Brain pericyte (primary cell): ENCODE data around the gene CDH20.

Experiments
- DNase-seq: peaks from one replicate; pipeline ENCODE4 v3.0.0-alpha.2; 2012; ENCODE audit warnings: low read depth, low spot score

CDH20 gene

GRCh38 chr18:61574665-61575064 is 241.4 kb downstream of the CDH20 start:
- no peak for DNase-seq

DNA sequence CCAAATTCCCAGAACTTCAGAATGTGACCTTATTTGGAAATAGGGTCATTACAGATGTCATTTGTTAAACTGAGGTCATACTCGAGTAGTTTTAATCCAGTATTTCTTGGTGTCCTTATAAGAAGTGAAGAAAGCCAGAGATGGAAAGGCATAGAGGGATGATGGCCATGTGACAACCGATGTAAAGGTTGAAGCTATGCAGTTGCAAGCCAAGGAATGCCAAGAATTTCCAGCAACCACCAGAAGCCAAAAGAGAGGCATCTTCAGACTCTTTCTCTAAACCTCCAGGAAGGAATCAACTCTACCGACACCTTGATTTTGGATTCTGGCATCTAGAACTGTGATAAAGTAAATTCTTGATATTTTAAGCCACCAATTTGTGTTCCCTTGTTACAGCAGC is 242.2 kb downstream of the CDH20 start:
- no peak for DNase-seq

GRCh38 chr18:61578846-61579245 is 245.6 kb downstream of the CDH20 start:
- DNase-seq = no peak

DNA sequence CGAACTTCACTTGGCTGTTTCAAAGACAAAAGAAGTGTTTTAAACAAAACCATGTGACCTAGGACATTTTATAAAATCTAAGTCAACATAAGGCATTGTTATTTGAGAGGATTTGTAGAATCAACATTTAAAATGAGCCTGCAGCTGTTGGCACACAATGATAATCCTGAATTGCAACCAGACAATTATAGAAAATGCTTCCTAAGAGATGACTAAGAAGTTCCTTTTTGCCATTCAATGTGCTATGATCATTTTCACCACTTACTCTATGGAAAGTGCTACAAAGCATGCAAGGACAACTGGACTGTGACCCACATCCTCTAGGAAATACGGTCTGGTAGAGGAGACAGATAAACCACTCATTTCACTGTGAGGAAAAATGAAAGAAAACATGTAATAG is 246.4 kb downstream of the CDH20 start:
- no peak for DNase-seq

GRCh38 chr18:61580046-61580445 is 246.8 kb downstream of the CDH20 start:
- no peak for DNase-seq

GRCh38 chr18:61581578-61582201 is 248.5 kb downstream of the CDH20 start:
- DNase-seq = no peak

GRCh38 chr18:61582202-61582710 is 249.0 kb downstream of the CDH20 start:
- no peak for DNase-seq

DNA sequence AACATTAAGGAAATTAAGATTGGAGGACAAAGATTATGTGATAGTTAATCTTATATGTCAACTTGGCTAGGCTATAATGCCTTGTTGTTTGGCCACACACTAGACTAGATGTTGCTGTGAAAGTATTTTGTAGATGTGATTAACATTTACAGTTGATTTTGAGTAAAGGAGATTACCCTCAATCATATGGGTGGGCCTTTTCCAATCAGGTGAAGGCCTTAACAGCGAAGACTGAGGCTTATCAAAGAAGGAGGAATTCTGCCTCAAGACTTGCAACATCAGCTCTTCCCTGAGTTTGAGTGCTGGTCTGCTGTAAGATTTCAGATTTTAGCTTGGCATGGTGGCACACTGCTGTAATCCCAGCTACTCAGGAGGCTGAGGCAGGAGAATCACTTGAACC is 250.3 kb downstream of the CDH20 start:
- DNase-seq = no peak

DNA sequence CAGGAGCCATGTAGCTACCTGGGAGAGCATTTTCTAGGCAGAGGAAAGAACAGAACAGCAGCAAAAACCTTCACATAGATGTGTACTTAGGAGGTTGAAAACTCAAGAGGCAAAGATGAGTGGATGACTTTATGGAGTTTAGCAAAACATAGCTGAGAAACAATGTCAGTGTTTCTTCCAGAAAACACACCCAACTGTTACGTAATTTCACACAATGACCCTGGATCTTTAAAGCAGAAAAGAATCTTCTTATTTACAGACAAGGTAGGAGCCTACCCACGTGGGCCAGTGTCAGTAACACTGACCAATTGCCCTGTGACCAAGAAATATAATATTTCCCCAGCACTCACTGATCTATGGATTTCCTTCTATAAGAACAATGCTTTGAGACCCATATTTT is 254.6 kb downstream of the CDH20 start:
- no peak for DNase-seq

DNA sequence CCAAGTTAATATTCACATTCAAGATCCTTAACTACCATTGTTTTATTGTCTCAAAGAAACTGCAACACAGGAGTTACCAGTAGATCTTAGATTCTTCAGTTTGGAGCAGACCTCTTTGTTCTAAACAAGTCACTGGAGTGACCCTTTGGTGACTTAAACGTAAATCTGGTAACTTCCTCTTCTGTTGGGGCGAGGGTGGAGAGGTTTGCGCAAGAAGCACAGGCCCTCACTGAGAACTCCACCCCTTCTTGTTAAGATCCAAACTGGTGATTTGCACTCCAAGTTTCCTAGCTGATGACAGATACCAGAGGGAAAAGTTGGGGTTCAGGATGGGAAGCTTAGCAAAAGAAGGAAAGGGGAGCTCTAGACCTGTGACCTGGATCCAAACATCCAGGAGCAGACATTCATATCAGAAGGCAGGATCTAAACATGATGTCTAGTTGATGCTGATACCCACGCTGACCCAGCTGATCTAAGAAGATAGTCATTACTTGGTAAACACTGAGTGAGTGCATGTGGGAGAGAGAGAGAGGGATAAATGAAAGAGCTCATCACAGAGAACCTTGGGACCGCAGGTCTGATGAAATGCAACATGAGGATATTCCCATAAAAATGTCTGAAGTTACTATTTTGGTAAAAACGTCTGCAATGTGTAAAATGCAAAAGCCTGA is 256.0 kb downstream of the CDH20 start:
- DNase-seq = no peak

DNA sequence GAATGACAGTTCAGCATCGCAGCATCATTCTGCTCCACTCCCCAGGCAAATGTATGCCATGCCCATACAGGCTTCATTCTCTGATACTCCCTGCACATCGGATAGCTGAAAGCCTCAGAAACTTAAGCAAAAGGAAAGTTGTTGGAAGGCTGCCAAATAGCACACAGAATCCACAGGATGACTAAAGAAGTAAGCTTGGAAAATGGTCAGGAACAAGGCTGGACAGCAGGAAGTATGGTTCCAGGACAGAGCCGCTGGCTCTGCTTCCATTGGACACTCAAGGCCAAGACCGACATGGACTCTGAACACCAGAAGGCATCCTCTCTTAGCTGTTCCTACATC is 256.5 kb downstream of the CDH20 start:
- no peak for DNase-seq

DNA sequence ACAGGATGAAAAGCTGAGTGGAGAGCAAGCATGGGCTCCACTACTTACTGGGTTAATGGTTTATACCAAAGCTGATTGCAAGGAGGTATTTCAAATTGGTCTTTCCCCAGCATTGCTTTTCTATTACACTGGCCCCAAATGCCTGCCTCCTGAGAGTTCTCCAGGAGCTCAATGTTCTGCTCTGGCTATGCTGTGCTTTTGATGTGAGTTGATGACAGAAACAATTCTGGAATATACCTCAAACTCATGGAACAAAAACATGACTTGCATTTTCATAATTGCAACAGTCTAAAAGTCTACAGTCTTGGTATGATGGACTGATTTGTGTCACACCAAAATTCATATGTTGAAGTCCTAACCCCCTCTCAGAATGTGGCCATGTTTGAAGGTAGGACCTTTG is 258.0 kb downstream of the CDH20 start:
- DNase-seq = no peak

- no peak for DNase-seq
Observed at GRCh38 chr18:61595615-61596251, 262.5 kb downstream of the CDH20 start.

- no peak for DNase-seq
Observed at GRCh38 chr18:61596296-61596695, 263.1 kb downstream of the CDH20 start.

DNA sequence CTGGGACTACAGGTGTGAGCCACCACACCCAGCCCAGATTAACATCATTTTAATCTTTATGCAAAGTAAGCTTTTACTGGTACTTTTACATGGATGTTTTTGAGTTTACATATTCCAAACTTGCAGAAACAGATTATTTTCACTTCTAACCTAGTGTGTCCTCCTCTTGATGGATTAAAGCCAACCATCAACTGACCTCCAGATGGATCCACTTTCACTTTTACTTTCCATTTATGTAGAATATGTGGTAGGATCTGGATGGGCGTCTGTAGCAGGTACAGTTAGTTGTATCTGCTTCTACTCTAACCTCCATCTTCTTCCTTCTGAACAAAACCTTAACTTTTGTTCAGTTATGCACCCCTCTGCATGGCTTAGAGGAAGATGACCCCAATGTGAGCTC is 264.1 kb downstream of the CDH20 start:
- no peak for DNase-seq

GRCh38 chr18:61600422-61600821 is 267.2 kb downstream of the CDH20 start:
- DNase-seq = no peak

- DNase-seq = no peak
Observed at GRCh38 chr18:61602836-61603235, 269.6 kb downstream of the CDH20 start.
